GM12878 (cell line): ENCODE measurements around the gene TFAP2B. TPM values are rescaled to one million over a fixed set of nuclear protein-coding genes. Genes with fewer than 3 reads are reported as not detected.

ENCODE experiments used
- ATAC-seq: fragments of 200-7000 bp; cut with Tn5 transposase; 3 replicates; pipeline ENCODE4 v1.9.1; 2020; ENCODE audit warnings: mild to moderate bottlenecking, moderate library complexity
- BruUV-seq: library from RNA; stranded (reverse); fragments of 400-500 nt; replicated peaks from 2 replicates; lab custom pipeline; 2021; lab: Mats Ljungman, UMichigan
- CTCF ChIA-PET: fragments of 300-600 bp; sonication (Branson Sonifier 250); formaldehyde crosslinking; extraction: SDS; loops from one replicate; lab custom pipeline; 2021; ENCODE audit warnings: inconsistent platforms; lab: Yijun Ruan, JAX
- POLR2A ChIA-PET: fragments of 350-600 bp; formaldehyde crosslinking; extraction: SDS; loops from one replicate; lab custom pipeline; 2021; ENCODE audit warnings: inconsistent platforms; lab: Charles Lee
- RAD21 ChIA-PET: fragments of 300-600 bp; sonication (Branson Sonifier 250); formaldehyde crosslinking; loops from one replicate; lab custom pipeline; 2023; ENCODE audit warnings: antibody characterized with exemption; ENCODE audit not compliant: unreplicated experiment; lab: Charles Lee
- SMC1A ChIA-PET: fragments of 300-600 bp; sonication (Branson Sonifier 250); formaldehyde crosslinking; loops from one replicate; lab custom pipeline; 2023; ENCODE audit not compliant: unreplicated experiment, uncharacterized antibody; lab: Charles Lee
- DNase-seq: peaks from one replicate; pipeline ENCODE4 v3.0.0-alpha.2; 2011; ENCODE audit warnings: low read depth, low spot score
- FAIRE-seq: peaks from 3 replicates; lab custom pipeline; 2011; peaks lifted over from hg19 to GRCh38; lab: Jason Lieb, UNC
- H2AFZ ChIP-seq: 2 replicates; pipeline ENCODE4 v1.6.0; 2011; ENCODE audit warnings: low read depth, low read length, control low read depth; ENCODE audit not compliant: control insufficient read depth
- H3K27ac ChIP-seq: 2 replicates; pipeline ENCODE4 v1.5.1; 2011; ENCODE audit warnings: control low read depth; ENCODE audit not compliant: control insufficient read depth, insufficient read depth
- H3K27me3 ChIP-seq, 2 experiments: replicated peaks in 1 of 2; 2 replicates each; pipeline versions ENCODE4 v1.6.0 to v1.6.1; 2011; ENCODE audit warnings: low read length in 1 of 2; ENCODE audit not compliant: control insufficient read depth in 2 of 2, insufficient read depth in 2 of 2
- H3K36me3 ChIP-seq, 2 experiments: 2 replicates each; pipeline ENCODE4 v1.5.1; 2011; ENCODE audit warnings: low read length in 1 of 2; ENCODE audit not compliant: control insufficient read depth in 2 of 2, insufficient read depth in 2 of 2
- H3K4me1 ChIP-seq: 2 replicates; pipeline ENCODE4 v1.6.1; 2011; ENCODE audit warnings: mild to moderate bottlenecking, low read length, moderate library complexity, mixed read lengths; ENCODE audit not compliant: control insufficient read depth, insufficient read depth
- H3K4me2 ChIP-seq: 2 replicates; pipeline ENCODE4 v1.6.0; 2011; ENCODE audit warnings: control low read depth; ENCODE audit not compliant: control insufficient read depth, insufficient read depth
- H3K4me3 ChIP-seq: fragments of 200-600 bp; sonication (generic); 2 replicates; pipeline ENCODE4 v1.5.1; 2016
- H3K79me2 ChIP-seq: 2 replicates; pipeline ENCODE4 v1.6.0; 2011; ENCODE audit warnings: low read length; ENCODE audit not compliant: control insufficient read depth, insufficient read depth
- H3K9ac ChIP-seq: 2 replicates; pipeline ENCODE4 v1.8.0; 2011; ENCODE audit warnings: low read length, control low read depth, mixed read lengths; ENCODE audit not compliant: control insufficient read depth, insufficient read depth
- H3K9me3 ChIP-seq: replicated peaks from 3 replicates; pipeline ENCODE4 v1.5.1; 2011; ENCODE audit warnings: mild to moderate bottlenecking, low read length; ENCODE audit not compliant: control insufficient read depth, insufficient read depth
- H4K20me1 ChIP-seq: 2 replicates; pipeline ENCODE4 v1.6.0; 2011; ENCODE audit not compliant: control insufficient read depth, insufficient read depth
- E2F4 ChIP-seq: IDR thresholded peaks from 2 replicates; pipeline ENCODE4 v1.6.1; 2012; ENCODE audit warnings: low read depth, low read length, improper control_type of control experiment
- IKZF1 ChIP-seq: fragments of 450-650 bp; conservative IDR thresholded peaks from 2 replicates; pipeline ENCODE4 v1.6.1; 2017; ENCODE audit warnings: antibody characterized with exemption, mild to moderate bottlenecking
- JUND ChIP-seq: IDR thresholded peaks from 2 replicates; pipeline ENCODE4 v1.6.1; 2012; ENCODE audit warnings: low read depth, mild to moderate bottlenecking, low read length, improper control_type of control experiment, moderate library complexity
- KLF5 ChIP-seq: fragments of 450-650 bp; IDR thresholded peaks from 2 replicates; pipeline ENCODE4 v1.6.1; 2014; ENCODE audit warnings: mild to moderate bottlenecking; ENCODE audit not compliant: partially characterized antibody
- NFIC ChIP-seq: IDR thresholded peaks from 2 replicates; pipeline ENCODE4 v1.6.1; 2012; ENCODE audit warnings: low read depth, mild to moderate bottlenecking, inconsistent platforms, low read length, moderate library complexity
- NFYB ChIP-seq: IDR thresholded peaks from 2 replicates; pipeline ENCODE4 v1.6.1; 2011; ENCODE audit warnings: low read depth, mild to moderate bottlenecking, low read length, improper control_type of control experiment, moderate library complexity; ENCODE audit not compliant: insufficient read depth
- WGBS: methylation state at CpG from one replicate; pipeline ENCODE4 v1.1.6; 2016; ENCODE audit warnings: low lambda C conversion rate; ENCODE audit not compliant: insufficient replicate concordance, insufficient coverage; ENCODE audit errors: missing lambda C conversion rate; 5-methylcytosine and 5-hydroxymethylcytosine counted together
- in situ Hi-C: fragments of 300-500 bp; cut with MboI; formaldehyde crosslinking; loops from 9 replicates; pipeline ENCODE4 v1.14.3; 2018; ENCODE audit warnings: mixed read lengths
- intact Hi-C: fragments of 100-400 bp; cut with micrococcal nuclease; formaldehyde crosslinking; loops from one replicate; pipeline ENCODE4 v1.14.2; 2022; ENCODE audit not compliant: unreplicated experiment
- polyA plus RNA-seq, 11 experiments: library from polyadenylated mRNA; depleted of rRNA in 4 of 11; unstranded in 6 of 11; stranded (reverse) in 5 of 11; fragments of >200 nt; fragmentation: Nextera tagmentation in 4 of 11; fragmentation: Illumina TruSeq in 1 of 11; extraction: Ambion mirVana in 4 of 11; extraction: Trizol in 1 of 11; gene quantifications; 1 replicate in 1 of 11; 2 replicates in 10 of 11; pipeline versions ENCODE4 v1.2.1 to v1.2.3, GENCODE V29; 2011 to 2016; ENCODE audit warnings: inconsistent platforms in 2 of 11, missing spikeins in 2 of 11, low read depth in 1 of 11
- total RNA-seq, 4 experiments: library from RNA; depleted of rRNA in 3 of 4; stranded (reverse); fragments of >200 nt in 3 of 4; fragmentation: Illumina TruSeq in 1 of 4; extraction: Trizol in 1 of 4; gene quantifications; 2 replicates each; pipeline versions ENCODE4 v1.2.1 to v1.2.3, GENCODE V29; 2013 to 2021
- TF ChIP-seq, protein P1 (sequence below): fragments of 450-650 bp; IDR thresholded peaks from 2 replicates; pipeline ENCODE4 v1.6.1; 2017; ENCODE audit warnings: mild to moderate bottlenecking, low read depth, inconsistent platforms; ENCODE audit not compliant: poor library complexity, severe bottlenecking

The TFAP2B gene
- total and polyA plus RNA-seq, 10 of the 15 experiments (the other 5 are each of a cell fraction or from before 2014, with no cell fraction given), result 0.03 to 0.15 (median 0.07) TPM; not detected in 5

GRCh38 chr6:50792771-50793170 lies 25.9 kb upstream of the TFAP2B start:
- ChIA-PET RAD21 (no interaction called here), SMC1A (no interaction called here), POLR2A (no interaction called here), CTCF (interaction anchor here (1.0 to 1.4 kb wide), 3 partner anchors 13 to 136 kb away, joined by 3 read pairs; no protein-coding TSS in a partner anchor)
- no peaks in the 10 kb centered on the region for H3K27me3 ChIP-seq
- FAIRE-seq, result no peak
- H3K4me1 ChIP-seq, result no peaks in the 10 kb centered on the region
- H2AFZ ChIP-seq, result no peak overlapping the region
- intact Hi-C loops, result loop anchor here (1.0 to 5.0 kb wide), 2 partner anchors 136 to 665 kb away; no protein-coding TSS in a partner anchor
- H3K4me3 ChIP-seq, result no peak overlapping the region
- in situ Hi-C loops, result loop anchor here (10.0 kb wide), 1 partner anchor 658 kb away; no protein-coding TSS in a partner anchor
- no peaks in the 10 kb centered on the region for H3K9me3 ChIP-seq
- ATAC-seq, result no peak
- H3K36me3 ChIP-seq, result no peaks in the 10 kb centered on the region
- H3K4me2 ChIP-seq, result no peak overlapping the region
- DNase-seq, result no peak
- H3K27ac ChIP-seq, result no peak overlapping the region
- no peaks in the 10 kb centered on the region for H4K20me1 ChIP-seq
- H3K9ac ChIP-seq, result no peak overlapping the region
- BruUV-seq, result no TSS peak
- TF ChIP-seq, protein P1, sequence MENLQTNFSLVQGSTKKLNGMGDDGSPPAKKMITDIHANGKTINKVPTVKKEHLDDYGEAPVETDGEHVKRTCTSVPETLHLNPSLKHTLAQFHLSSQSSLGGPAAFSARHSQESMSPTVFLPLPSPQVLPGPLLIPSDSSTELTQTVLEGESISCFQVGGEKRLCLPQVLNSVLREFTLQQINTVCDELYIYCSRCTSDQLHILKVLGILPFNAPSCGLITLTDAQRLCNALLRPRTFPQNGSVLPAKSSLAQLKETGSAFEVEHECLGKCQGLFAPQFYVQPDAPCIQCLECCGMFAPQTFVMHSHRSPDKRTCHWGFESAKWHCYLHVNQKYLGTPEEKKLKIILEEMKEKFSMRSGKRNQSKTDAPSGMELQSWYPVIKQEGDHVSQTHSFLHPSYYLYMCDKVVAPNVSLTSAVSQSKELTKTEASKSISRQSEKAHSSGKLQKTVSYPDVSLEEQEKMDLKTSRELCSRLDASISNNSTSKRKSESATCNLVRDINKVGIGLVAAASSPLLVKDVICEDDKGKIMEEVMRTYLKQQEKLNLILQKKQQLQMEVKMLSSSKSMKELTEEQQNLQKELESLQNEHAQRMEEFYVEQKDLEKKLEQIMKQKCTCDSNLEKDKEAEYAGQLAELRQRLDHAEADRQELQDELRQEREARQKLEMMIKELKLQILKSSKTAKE, result no peak
- no peak for TF ChIP-seq JUND
- no peak for TF ChIP-seq KLF5
- no peak for TF ChIP-seq IKZF1
- TF ChIP-seq NFIC, result no peak
- TF ChIP-seq E2F4, result no peak
- no peak for TF ChIP-seq NFYB
- no peaks in the 10 kb centered on the region for H3K79me2 ChIP-seq
- WGBS, result 0% methylated on average over 1 of the region's 1 CpG
